GM21737 (cell line): Measurements from ENCODE around the gene RAB13.
A peak's percentile ranks its signal among the peaks of the same experiment; 100 is the strongest.

ENCODE experiments used
- ATAC-seq: cut with Tn5 transposase; IDR thresholded peaks from one replicate; pipeline ENCODE4 v1.9.1; 2021; ENCODE audit warnings: mild to moderate bottlenecking, moderate library complexity; ENCODE audit not compliant: unreplicated experiment

Gene RAB13

GRCh38 chr1:153978274-153978909 lies 7.7 kb downstream of the RAB13 start:
- ATAC-seq, result no peak

DNA sequence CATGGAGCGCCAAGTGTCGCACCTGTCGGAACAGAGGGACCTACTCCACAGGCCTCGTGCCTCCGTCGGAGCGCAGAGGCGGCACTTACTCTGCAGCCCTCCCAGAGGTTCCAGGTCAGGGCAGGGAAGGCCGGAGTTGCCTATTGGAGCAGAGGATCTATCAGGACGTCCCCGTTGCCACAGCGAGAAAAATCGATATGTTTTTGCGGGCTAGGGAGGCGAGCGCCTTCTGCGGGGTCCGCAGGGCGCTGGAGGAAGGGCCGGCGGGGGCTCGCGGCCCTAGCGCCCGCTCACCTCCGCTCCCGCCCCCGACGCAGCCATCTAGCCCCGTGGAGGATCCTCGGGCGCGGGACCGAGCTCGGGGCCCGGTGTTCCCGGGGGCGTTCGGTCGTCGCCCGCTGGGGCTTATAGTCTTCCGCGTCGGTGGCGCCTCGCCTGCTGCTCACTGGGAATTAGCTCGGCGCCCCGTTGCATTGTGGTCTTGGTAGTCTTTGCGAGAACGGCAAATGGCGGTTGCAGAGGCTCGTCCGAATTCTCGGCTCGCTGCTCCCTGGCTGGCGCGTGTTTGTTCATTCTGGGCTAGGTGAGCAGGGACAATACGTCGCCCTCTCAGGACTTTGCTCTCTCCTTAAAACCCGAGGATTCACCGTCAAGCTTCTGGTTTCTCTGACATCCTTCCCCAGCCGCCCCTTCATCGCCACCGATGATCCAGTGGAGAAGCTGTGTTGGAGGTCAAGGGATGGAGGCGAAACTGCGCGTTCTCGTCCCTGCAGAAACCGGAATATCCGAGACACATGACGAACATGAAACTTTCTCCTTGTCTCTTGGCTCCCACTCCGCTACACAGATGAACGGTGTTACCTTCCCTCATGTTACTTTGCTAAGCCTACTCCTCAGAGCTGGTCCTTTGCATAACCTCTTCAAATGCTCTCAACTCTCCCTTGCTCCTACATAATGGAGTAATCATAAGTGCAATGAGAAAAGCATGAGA lies 8.6 kb downstream of the RAB13 start, which contains the start of gene JTB:
JTB (minus strand) TSS at position 425 of the 991 bp plus-strand sequence; CDS start at position 3, 422 bp downstream.
- peak; percentile 69 for ATAC-seq

DNA sequence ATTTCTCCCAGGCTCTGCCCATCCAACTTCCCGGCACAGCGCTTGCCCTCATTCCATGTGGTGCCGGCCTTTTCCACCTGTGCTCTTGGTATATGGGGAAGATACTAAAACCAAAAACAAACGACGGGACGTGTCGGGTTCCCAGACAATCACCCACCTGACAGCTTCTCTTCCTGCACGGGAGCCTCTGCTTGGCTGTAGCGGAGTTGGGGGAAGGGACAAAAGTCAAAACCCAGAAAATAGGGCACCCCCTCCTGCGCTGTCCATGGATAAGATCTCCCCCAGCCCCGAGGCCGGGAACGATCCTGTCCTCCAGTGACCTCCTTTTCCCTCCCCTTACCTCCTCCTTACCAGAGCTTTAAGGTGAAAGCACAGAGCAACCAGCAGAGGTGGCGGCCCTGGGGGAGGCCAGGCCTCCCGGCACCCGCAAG lies 9.3 kb downstream of the RAB13 start:
- ATAC-seq, result no peak

DNA sequence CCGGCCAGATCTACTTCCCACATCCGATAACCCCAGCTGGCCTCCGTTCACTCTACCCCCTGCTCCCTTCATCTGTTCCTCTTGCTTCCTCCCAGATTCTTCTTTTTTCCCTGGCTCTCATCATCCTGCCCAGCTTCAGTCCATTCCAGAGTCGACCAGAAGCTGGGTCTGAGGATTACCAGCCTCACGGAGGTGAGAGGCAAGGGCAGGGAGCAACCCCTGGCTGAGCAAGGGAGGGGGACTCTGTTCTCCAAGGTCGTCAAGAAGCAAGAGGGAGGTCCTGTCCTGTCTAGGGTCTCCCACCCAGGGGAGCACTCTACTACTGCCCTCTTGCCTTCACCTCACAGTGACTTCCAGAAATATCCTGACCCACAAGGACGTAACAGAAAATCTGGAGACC lies 12.6 kb downstream of the RAB13 start:
- no peak for ATAC-seq

GRCh38 chr1:153973071-153973470 lies 13.1 kb downstream of the RAB13 start:
- no peak for ATAC-seq

DNA sequence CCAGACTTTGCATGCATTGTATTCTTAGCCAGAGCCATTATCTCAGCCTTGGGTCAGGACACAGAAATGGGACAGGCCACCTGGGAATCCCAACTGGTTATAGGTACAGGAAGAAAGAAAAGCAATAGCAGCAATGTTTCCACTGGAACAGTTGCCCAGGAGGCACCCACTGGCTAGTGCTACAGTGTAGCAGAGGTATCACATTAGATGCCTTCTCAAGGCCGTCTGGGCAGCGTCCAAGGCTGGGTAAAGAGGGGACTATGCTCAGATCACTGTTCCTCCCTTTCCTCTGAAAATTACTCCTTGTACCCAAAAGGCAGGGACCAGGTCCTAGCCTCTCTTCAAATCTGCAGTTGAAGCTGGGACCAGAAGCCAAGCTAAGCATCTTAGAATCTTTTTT lies 15.8 kb downstream of the RAB13 start:
- ATAC-seq, result no peak

DNA sequence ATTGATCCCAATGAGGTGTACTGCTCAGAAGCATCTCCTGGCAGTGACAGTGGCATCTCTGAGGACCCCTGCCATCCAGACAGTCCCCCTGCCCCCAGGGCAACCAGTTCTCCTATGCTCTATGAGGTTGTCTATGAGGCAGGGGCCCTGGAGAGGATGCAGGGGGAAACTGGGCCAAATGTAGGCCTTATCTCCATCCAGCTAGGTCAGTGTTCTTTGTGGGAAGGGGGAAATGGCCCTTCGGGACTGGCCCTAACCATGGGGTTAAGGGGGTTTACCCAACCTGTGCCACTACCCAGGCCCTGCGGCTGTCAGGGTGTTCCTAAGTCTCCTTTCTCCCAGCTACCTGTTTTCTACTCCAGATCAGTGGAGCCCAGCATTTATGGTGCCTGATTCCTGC lies 17.2 kb downstream of the RAB13 start:
- no peak for ATAC-seq

DNA sequence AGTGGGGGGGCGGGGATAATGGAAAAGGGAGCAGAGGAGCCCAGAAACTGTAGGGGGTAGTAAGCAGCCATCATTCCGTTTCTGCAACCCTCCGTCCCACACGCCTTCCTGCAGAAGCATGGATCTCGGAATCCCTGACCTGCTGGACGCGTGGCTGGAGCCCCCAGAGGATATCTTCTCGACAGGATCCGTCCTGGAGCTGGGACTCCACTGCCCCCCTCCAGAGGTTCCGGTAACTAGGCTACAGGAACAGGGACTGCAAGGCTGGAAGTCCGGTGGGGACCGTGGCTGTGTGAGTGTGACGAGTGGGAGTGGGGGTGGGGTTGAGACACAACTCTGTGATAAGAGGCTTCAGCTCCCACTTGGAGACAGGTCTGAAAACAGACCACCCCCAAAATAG lies 17.7 kb downstream of the RAB13 start:
- ATAC-seq, result no peak

GRCh38 chr1:153968000-153968363 lies 18.2 kb downstream of the RAB13 start:
- ATAC-seq, result no peak

- ATAC-seq, result peak; percentile 77
These were observed 18.8 kb downstream of the RAB13 start, which contains the start of gene CREB3L4 for GRCh38 chr1:153967107-153967999. CREB3L4 (plus strand) TSS chr1:153967902; CDS start chr1:153968526, 624 bp downstream.

- ATAC-seq, result no peak
These were observed 22.2 kb downstream of the RAB13 start for GRCh38 chr1:153963850-153964331.

GRCh38 chr1:153963030-153963849 lies 22.9 kb downstream of the RAB13 start, which contains the start of gene SLC39A1:
SLC39A1 (minus strand) TSS chr1:153963537; CDS start chr1:153962715, 822 bp downstream.
- ATAC-seq, result peak; percentile 42

DNA sequence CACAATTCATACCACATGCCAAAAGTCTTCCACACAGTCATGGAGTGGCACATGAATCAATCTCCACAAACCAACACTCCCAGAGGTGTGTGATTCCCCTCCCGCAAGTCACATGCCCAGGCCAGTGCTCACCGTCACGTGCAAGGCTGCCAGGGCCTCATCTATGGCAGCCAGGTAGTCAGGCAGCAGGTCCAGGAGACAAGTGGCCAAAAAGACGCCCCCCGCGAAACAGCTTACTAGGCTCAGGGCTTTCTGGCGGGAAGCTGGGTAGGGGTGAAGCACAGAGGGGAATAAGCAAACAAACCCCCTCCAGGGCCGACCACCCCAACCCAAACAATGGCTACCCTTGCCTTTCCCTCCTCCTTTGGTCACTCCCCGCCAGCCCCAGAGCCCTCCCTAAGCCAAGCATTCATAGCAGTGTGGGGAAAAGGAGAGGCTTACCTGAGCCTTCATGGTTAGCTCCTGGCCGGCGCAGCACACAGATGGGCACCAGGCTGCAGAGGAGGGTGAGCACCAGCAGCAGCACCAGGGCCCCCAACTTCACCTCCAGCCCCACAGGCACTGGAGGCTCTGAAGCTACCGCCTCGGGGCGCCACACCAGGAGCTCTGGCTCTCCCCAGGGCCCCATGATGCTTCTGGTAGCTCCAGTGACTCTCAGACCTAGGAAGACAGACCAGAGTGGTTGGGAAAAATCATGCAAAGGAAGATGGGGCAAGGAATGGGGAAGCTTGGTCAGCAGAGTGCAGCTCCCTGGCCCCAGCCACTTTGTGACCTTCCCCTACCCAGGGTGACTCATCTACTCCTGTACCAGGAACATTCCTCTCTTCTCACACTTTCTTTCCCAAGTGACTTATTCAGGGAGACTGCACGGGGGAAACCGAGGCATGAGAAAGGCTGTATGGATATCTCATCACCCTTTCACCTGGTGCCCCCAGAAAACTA lies 23.8 kb downstream of the RAB13 start:
- ATAC-seq, result no peak

GRCh38 chr1:153961421-153961820 lies 24.7 kb downstream of the RAB13 start:
- ATAC-seq, result no peak

DNA sequence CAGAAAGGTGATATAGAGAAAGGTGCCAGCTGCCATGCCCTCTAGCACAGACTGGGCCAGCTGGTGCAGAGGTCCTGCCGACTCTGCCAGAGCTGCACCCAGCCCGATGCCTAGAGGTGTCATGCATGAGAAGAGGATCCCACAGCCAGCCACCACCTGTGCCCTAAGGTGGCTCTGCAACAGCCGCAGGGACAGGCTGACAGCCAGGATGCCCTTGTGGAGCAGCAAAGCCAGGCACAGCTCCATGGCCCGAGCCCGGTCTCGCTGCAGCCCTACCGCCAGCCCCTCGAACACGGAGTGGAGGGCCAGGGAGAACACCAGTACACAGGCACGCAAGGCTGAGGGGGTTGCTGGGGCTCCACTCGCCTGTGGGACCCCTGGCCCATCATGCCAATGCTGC lies 25.9 kb downstream of the RAB13 start:
- no peak for ATAC-seq

GRCh38 chr1:153959454-153959853 lies 26.7 kb downstream of the RAB13 start:
- ATAC-seq, result no peak

GRCh38 chr1:153958961-153959260 lies 27.2 kb downstream of the RAB13 start:
- ATAC-seq, result no peak

- ATAC-seq, result peak; percentile 73
These were observed 27.8 kb downstream of the RAB13 start, which contains the start of gene CRTC2 for GRCh38 chr1:153958111-153958960. CRTC2 (minus strand) TSS chr1:153958612; CDS start chr1:153958497, 115 bp downstream.
